Vagina (tissue), 2 donors: ENCODE measurements around the gene DHRSX. TPM values are rescaled to one million over a fixed set of nuclear protein-coding genes. Genes with fewer than 3 reads are reported as not detected.

Experiments used
- DNase-seq, 2 donors: peaks; one replicate each; pipeline ENCODE4 v3.0.0-alpha.2; 2017; ENCODE audit errors: extremely low spot score in 2 of 2
- H3K27ac ChIP-seq: fragments of 200-600 bp; sonication (generic); one replicate; pipeline ENCODE4 v1.5.1; 2019
- H3K27me3 ChIP-seq: fragments of 200-600 bp; sonication (generic); one replicate; pipeline ENCODE4 v1.5.1; 2019
- H3K36me3 ChIP-seq, 2 donors: fragments of 200-600 bp; sonication (generic); one replicate each; pipeline ENCODE4 v1.5.1; 2017 to 2019
- H3K4me1 ChIP-seq: fragments of 200-600 bp; sonication (generic); one replicate; pipeline ENCODE4 v1.5.1; 2019
- H3K4me3 ChIP-seq, 2 donors: fragments of 200-600 bp; sonication (generic); 1 replicate in 1 of 2; 2 replicates in 1 of 2; pipeline ENCODE4 v1.5.1; 2016 to 2019
- H3K9me3 ChIP-seq: fragments of 200-600 bp; sonication (generic); one replicate; pipeline ENCODE4 v1.5.1; 2019
- POLR2A ChIP-seq, 2 donors: fragments of 450-650 bp; IDR thresholded peaks; one replicate each; pipeline ENCODE4 v1.6.1; 2017; ENCODE audit warnings: antibody characterized with exemption in 2 of 2, mild to moderate bottlenecking in 2 of 2, moderate library complexity in 2 of 2
- POLR2AphosphoS5 ChIP-seq, 2 donors: sonication (generic); formaldehyde crosslinking; IDR thresholded peaks; one replicate each; pipeline ENCODE4 v1.9.0; 2017; ENCODE audit warnings: antibody characterized with exemption in 2 of 2, mild to moderate bottlenecking in 2 of 2, low read depth in 1 of 2; ENCODE audit not compliant: insufficient read depth in 1 of 2
- intact Hi-C: fragments of 100-400 bp; cut with DNase I; formaldehyde crosslinking; loops from one replicate; pipeline ENCODE4 v1.15.1; 2023
- total RNA-seq: library from RNA; depleted of rRNA; stranded (reverse); fragments of >200 nt; gene quantifications from one replicate; pipeline ENCODE4 v1.2.3, GENCODE V29; 2016
- TF ChIP-seq, protein P1 (sequence below), 3 experiments: fragments of 450-650 bp in 2 of 3; fragments of 200-600 bp in 1 of 3; sonication (generic) in 1 of 3; IDR thresholded peaks; one replicate each; pipeline ENCODE4 v1.5.1; 2017 to 2019; ENCODE audit warnings: antibody characterized with exemption in 3 of 3, mild to moderate bottlenecking in 2 of 3, moderate library complexity in 2 of 3

Gene DHRSX
- total RNA-seq, 1 donor from 2014 or later: 26.0 TPM

DNA sequence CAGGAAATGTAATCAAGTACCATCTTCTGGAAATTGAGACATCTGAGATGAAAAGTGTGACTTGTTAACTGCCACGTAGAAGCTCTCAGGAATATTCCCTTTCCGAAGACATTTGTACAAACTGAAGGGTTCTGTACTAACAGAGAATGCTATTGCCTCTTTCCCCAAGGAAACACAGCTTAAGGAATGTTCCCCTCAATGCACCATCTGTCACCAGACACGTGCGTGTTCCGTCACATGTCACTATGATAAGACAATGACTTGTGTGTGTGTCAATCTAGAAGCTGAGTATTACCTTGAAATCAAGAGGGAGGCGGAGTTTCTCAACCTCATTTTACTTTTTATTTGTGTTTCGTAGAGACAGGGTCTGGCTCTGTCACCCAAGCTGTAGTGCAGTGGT lies 58.1 kb downstream of the DHRSX start:
- Histone ChIP-seq H3K27me3 (no peaks in the 10 kb centered on the region), H3K9me3 (no peaks in the 10 kb centered on the region), H3K27ac (no peak overlapping the region), H3K36me3 (no peaks in the 10 kb centered on the region), H3K4me1 (no peaks in the 10 kb centered on the region), H3K4me3 (no peak overlapping the region)
- TF ChIP-seq POLR2A (IDR thresholded peaks at IDR 0.05) (no peak), POLR2AphosphoS5 (IDR thresholded peaks at IDR 0.05; ENCODE audit: insufficient read depth in 1 of 2, low read depth in 1 of 2) (no peak)
- TF ChIP-seq, protein P1, sequence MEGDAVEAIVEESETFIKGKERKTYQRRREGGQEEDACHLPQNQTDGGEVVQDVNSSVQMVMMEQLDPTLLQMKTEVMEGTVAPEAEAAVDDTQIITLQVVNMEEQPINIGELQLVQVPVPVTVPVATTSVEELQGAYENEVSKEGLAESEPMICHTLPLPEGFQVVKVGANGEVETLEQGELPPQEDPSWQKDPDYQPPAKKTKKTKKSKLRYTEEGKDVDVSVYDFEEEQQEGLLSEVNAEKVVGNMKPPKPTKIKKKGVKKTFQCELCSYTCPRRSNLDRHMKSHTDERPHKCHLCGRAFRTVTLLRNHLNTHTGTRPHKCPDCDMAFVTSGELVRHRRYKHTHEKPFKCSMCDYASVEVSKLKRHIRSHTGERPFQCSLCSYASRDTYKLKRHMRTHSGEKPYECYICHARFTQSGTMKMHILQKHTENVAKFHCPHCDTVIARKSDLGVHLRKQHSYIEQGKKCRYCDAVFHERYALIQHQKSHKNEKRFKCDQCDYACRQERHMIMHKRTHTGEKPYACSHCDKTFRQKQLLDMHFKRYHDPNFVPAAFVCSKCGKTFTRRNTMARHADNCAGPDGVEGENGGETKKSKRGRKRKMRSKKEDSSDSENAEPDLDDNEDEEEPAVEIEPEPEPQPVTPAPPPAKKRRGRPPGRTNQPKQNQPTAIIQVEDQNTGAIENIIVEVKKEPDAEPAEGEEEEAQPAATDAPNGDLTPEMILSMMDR (IDR thresholded peaks at IDR 0.05): no peak
- DNase-seq: no peak
- intact Hi-C loops: no loop called here

DNA sequence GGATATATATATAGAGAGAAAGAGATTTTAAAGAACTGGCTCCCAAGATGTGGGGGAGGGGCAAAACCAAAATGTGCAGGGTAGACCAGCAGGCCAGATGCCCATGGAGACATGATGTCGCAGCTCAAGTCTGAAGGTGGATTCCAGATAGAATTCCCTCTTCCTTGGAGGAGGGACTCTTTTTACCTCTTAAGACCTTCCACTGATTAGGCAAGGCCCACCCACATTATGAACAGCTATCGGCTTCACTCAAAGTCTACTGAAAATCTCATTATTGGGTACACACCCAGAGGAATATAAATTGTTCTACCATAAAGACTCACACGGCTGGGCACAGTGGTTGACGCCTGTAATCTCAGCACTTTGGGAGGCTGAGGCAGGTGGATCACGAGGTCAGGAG lies 59.3 kb downstream of the DHRSX start:
- no peak for DNase-seq
- Histone ChIP-seq H3K36me3 (no peaks in the 10 kb centered on the region), H3K4me3 (no peak overlapping the region), H3K27ac (no peak overlapping the region), H3K9me3 (no peaks in the 10 kb centered on the region), H3K27me3 (no peaks in the 10 kb centered on the region), H3K4me1 (no peaks in the 10 kb centered on the region)
- intact Hi-C loops: no loop called here
- TF ChIP-seq POLR2A (IDR thresholded peaks at IDR 0.05): no peak

DNA sequence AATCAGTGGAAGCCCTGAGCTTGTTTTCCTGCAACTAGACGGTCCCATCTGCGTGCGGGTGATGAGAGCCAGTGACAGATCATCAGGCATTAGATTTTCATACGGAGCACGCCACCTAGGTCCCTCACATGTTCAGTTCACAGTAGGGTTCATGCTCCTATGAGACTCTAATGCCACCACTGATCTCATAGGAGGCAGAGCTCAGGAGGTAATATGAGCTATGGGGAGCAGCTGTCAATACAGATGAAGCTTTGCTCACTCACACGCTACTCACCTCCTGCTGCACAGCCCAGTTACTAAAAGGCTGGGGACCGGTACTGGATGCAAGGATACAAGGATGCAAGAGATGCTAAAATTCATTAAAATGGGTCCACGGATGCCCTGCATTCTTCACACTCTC lies 61.2 kb downstream of the DHRSX start:
- intact Hi-C loops: no loop called here
- Histone ChIP-seq H3K4me1 (no peaks in the 10 kb centered on the region), H3K27me3 (no peaks in the 10 kb centered on the region), H3K4me3 (no peak overlapping the region), H3K36me3 (no peaks in the 10 kb centered on the region), H3K9me3 (no peaks in the 10 kb centered on the region), H3K27ac (no peak overlapping the region)
- DNase-seq: no peak
- TF ChIP-seq POLR2A (IDR thresholded peaks at IDR 0.05): no peak
- no peak for TF ChIP-seq POLR2AphosphoS5 (IDR thresholded peaks at IDR 0.05; ENCODE audit: insufficient read depth in 1 of 2, low read depth in 1 of 2)
- TF ChIP-seq, protein P1 (IDR thresholded peaks at IDR 0.05): no peak

DNA sequence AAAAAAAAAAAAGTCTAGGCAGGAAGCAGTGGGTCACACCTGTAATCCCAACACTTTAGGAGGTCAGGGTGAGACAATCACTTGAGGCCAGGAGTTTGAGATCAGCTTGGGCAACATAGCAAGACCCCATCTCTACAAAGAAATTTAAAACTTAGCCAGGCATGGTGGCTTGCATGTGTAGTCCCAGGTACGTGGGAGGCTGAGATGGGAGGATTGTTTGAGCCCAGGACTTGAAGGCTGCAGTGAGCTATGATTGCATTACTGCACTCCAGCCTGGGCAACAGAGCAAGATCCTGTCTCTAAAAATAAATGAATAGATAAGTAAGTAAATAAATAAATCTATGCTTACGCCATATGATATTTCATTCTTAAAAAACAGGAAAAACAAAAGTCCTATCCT lies 65.3 kb downstream of the DHRSX start:
- Histone ChIP-seq H3K4me1 (no peaks in the 10 kb centered on the region), H3K4me3 (no peak overlapping the region), H3K27ac (no peak overlapping the region), H3K9me3 (no peaks in the 10 kb centered on the region), H3K27me3 (no peaks in the 10 kb centered on the region), H3K36me3 (no peaks in the 10 kb centered on the region)
- TF ChIP-seq, protein P1 (IDR thresholded peaks at IDR 0.05): no peak
- no peak for TF ChIP-seq POLR2A (IDR thresholded peaks at IDR 0.05)
- TF ChIP-seq POLR2AphosphoS5 (IDR thresholded peaks at IDR 0.05; ENCODE audit: insufficient read depth in 1 of 2, low read depth in 1 of 2): no peak
- no peak for DNase-seq
- intact Hi-C loops: no loop called here

DNA sequence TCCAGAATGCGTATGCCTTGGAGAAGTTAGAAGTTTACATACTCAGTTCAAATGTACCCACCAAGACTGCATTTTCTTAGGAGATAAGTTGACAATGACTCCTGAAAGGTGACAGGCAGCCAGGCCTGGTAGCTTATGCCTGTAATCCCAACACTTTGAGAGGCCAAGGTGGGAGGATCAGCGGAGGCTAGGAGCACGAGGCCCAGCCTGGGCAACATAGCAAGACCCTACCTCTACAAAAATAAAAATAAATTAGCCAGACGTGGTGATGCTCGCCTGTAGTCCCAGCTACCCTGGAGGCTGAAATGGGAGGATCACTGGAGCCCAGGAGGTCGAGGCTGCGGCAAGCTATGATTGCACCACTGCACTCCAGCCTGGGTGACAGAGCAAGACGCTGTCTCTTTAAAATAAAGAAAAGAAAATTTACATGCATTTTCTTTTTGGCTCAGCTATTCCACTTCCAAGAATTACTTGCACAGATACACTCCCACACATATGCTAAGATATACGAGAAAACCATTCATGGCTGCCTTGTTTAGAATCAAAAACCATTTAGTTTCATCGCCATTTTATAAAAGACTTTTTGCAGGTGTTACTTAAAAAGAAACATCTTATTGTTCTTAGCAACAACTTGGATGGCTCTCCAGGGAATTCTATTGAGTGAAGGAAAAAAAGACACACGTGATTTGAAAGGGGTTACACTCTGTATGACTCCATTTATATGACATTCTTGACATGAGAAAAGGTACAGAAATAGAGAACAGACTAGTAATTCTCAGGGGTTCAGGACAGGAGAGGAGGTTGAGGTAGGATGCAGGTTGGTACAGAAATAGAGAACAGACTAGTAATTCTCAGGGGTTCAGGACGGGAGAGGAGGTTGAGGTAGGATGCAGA lies 66.3 kb downstream of the DHRSX start:
- DNase-seq: no peak
- H3K36me3 ChIP-seq: no peaks in the 10 kb centered on the region
- intact Hi-C loops: no loop called here
- TF ChIP-seq, protein P1 (IDR thresholded peaks at IDR 0.05): no peak
- TF ChIP-seq POLR2A (IDR thresholded peaks at IDR 0.05): no peak
- no peak for TF ChIP-seq POLR2AphosphoS5 (IDR thresholded peaks at IDR 0.05; ENCODE audit: insufficient read depth in 1 of 2, low read depth in 1 of 2)
- H3K4me1 ChIP-seq: no peaks in the 10 kb centered on the region
- H3K27ac ChIP-seq: no peak overlapping the region
- H3K4me3 ChIP-seq: no peak overlapping the region
- no peaks in the 10 kb centered on the region for H3K9me3 ChIP-seq
- H3K27me3 ChIP-seq: no peaks in the 10 kb centered on the region
